Measurements from ENCODE around the gene PRR19.
"Not testable (repeated sequence)": the region's sequence is repeated elsewhere in the genome, so short reads cannot be mapped to it uniquely, and the experiment has no call there.

The PRR19 gene

DNA sequence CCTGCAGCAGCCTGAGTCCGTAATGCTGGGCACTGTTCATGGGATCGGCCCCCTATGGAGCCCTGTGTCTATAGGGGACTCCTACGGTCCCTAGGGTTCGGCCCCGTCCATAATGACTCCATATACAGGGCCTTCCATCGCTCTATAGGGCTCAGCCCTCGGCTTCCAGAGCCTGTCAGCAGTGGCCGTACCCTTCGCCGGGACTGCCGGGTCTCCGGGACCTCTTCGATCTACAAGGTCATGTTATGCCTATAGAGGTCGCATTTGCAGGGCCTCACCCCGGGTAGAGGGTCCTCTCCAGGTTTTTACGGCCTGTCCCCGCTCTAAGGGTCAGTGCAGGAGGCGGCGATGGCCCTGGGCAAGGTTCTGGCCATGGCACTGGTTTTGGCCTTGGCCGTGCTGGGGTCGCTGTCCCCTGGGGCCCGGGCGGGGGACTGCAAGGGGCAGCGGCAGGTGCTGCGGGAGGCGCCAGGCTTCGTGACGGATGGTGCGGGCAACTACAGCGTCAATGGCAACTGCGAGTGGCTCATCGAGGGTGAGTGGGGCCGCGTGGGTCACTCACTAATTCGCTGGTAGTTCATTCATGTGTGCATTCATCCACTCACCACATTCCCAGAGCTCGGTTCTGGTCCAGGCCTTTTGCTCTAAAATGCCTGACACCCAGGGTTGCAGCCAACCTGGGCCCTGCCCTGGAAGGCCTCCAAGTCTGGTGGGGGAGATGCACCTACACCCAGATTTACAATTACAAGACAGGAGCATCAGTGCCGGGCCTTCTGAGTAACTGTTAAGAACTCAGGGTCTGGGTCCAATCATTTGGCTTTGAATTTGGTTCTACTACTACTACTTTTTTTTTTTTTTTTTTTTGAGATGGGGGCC is 24.2 kb downstream of the PRR19 start:
- DNase-seq (ENCODE audit: low spot score) = no peak

GRCh38 chr19:42326969-42327368 is 25.0 kb downstream of the PRR19 start:
- DNase-seq (ENCODE audit: low spot score) = no peak

- DNase-seq (ENCODE audit: low spot score) = no peak
These were observed 25.4 kb downstream of the PRR19 start for GRCh38 chr19:42327381-42327780.

DNA sequence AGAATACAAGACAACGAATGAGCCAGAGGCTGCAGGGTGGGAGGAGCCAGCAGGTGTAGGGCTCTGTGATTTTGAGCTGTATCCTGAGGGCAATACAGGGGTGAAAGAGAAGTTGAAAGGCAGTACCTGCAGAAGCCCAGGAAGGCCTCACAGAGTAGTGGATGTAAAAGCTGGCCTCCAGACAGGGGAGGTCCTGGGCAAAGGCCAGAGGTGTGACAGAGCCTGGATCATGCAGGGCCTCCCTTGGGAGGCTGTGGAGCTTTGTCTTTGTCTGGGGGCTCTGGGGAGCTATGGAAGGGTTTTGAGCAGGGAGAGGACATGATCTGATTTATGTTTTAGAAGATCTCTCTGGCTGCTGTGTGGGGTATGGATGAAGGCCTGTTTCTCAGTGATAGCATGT is 26.2 kb downstream of the PRR19 start:
- DNase-seq (ENCODE audit: low spot score) = no peak

- DNase-seq (ENCODE audit: low spot score) = no peak
These were observed 26.9 kb downstream of the PRR19 start for GRCh38 chr19:42328854-42329253.

DNA sequence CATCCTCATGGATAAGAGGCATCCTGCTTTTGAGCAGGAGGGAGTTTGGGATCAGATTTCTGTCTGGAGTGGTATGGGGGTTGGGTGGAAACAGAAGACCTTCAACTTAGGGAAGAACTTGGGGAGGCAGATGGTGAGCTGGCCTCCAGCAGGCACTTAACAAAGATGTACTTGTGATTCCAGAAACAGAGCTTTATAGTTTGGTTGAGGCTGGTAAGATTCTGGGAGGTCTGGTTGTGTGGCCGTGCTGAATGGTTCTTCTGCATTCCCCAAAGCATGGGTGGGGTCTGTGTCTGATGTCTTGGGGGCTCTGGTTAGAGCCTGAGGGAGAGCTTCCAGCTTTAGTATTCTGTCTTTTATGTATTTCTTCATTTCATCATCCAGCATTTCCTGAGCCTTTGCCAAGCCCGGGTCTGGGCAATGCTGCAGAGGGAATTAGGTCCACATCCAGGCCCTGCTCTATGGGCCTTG is 28.3 kb downstream of the PRR19 start:
- DNase-seq (ENCODE audit: low spot score) = peak; percentile 67

- not testable (repeated sequence) for DNase-seq (ENCODE audit: low spot score)
These were observed 29.4 kb downstream of the PRR19 start for GRCh38 chr19:42331333-42331732.

- DNase-seq (ENCODE audit: low spot score) = no peak
These were observed 30.1 kb downstream of the PRR19 start for GRCh38 chr19:42332059-42332458.

- DNase-seq (ENCODE audit: low spot score) = no peak
These were observed 31.1 kb downstream of the PRR19 start for GRCh38 chr19:42333018-42333417.

GRCh38 chr19:42333975-42334696 is 32.2 kb downstream of the PRR19 start:
- no peak for DNase-seq (ENCODE audit: low spot score)

GRCh38 chr19:42334697-42335373 is 32.9 kb downstream of the PRR19 start:
- DNase-seq (ENCODE audit: low spot score) = no peak

- DNase-seq (ENCODE audit: low spot score) = no peak
These were observed 33.5 kb downstream of the PRR19 start for GRCh38 chr19:42335374-42335936.

DNA sequence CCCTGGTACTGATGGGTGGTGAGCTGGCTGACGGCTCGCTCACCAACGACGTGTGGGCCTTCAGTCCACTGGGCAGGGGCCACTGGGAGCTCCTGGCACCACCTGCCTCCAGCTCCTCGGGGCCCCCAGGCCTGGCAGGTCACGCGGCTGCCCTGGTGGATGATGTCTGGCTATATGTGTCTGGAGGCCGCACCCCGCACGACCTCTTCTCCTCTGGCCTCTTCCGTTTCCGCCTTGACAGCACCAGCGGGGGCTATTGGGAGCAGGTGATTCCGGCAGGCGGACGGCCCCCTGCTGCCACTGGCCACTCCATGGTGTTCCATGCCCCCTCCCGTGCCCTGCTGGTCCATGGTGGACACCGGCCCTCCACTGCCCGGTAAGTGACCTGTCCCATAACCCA is 34.0 kb downstream of the PRR19 start:
- DNase-seq (ENCODE audit: low spot score) = no peak

GRCh38 chr19:42339126-42339860 is 37.4 kb downstream of the PRR19 start:
- not testable (repeated sequence) for DNase-seq (ENCODE audit: low spot score)

GRCh38 chr19:42339922-42340321 is 38.0 kb downstream of the PRR19 start:
- not testable (repeated sequence) for DNase-seq (ENCODE audit: low spot score)

DNA sequence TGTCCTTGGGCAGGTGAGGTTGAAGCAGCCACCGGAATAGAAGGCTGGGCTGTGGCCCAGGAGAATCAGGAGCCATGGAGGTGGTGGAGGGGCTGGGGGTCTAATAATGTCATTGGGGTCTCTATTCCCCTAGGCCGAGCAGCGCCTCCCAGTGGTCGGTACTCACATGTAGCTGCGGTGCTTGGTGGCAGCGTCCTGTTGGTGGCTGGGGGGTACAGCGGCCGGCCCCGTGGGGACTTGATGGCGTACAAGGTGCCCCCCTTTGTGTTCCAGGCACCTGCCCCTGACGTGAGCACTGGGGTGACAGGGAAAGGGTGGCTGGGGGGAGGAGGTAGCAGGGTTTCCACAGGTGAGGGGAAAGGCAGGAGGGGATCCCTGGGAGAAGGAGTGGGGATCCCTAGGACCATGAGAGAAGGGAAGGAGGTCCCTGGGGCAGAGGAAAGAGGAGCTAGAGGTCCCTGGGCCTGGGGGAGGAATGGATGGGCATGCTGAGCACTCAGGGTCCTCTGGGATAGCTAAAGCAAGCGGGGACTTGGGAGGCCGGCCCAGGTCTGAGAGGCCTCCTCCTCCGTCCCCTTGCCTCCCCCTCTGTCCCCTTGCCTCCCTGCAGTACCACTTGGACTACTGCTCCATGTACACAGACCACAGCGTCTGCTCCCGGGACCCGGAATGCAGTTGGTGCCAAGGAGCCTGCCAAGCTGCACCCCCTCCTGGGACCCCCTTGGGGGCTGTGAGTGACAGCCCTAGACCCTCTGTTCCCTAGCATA is 41.6 kb downstream of the PRR19 start:
- no peak for DNase-seq (ENCODE audit: low spot score)

GRCh38 chr19:42344336-42344893 is 42.5 kb downstream of the PRR19 start:
- DNase-seq (ENCODE audit: low spot score) = no peak

DNA sequence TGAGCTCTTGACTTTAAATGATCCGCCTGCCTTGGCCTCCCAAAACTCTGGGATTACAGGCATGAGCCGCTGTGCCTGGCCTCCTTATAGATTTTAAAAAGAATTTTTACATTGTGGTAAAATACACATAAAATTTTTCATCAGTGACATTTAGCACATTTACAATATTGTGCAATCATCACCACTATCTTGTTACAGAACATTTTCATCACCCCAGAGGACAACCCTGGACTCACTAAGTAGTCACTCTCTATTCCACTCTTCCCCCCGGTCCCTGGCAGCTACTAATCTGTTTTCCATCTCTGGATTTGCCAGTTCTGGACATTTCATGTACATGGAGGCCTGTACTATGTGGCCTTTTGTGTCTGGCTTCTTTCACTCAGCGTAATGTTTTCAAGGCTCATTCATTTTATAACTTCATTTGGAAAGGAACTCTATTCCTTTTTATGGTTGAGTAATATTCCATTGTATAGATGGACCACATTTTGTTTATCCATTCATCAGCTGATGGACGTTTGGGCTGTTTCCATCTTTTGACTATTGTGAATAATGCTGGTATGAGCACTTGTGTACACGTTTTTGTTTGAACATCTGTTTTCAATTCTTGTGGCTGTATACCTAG is 43.4 kb downstream of the PRR19 start:
- DNase-seq (ENCODE audit: low spot score) = no peak

GRCh38 chr19:42348211-42348610 is 46.3 kb downstream of the PRR19 start:
- DNase-seq (ENCODE audit: low spot score) = no peak
